Activated gamma-delta T cell treated with Interleukin-2 at 50 U/mL for 16 hours (primary cell): ENCODE data around the gene OR8G1.
"Not testable (repeated sequence)": the region's sequence is repeated elsewhere in the genome, so short reads cannot be mapped to it uniquely, and the experiment has no call there.

Source experiments
- DNase-seq: peaks from one replicate; pipeline ENCODE4 v3.0.0-alpha.2; 2020

OR8G1 gene

GRCh38 chr11:124240621-124241397 lies at the start of gene OR8G1:
TSS of gene OR8G1 (plus strand) at chr11:124241095. CDS start at chr11:124249676, 8,581 bp downstream.
- DNase-seq: no peak

- no peak for DNase-seq
Observed at GRCh38 chr11:124193221-124194010, 47.5 kb upstream of the OR8G1 start.

GRCh38 chr11:124194293-124195188 lies 46.4 kb upstream of the OR8G1 start:
- no peak for DNase-seq

- peak; percentile 10 for DNase-seq
Observed at GRCh38 chr11:124195189-124195734, 45.6 kb upstream of the OR8G1 start.

- no peak for DNase-seq
Observed at GRCh38 chr11:124197999-124198398, 42.9 kb upstream of the OR8G1 start.

GRCh38 chr11:124198897-124199296 lies 42.0 kb upstream of the OR8G1 start:
- DNase-seq: no peak

GRCh38 chr11:124199702-124200101 lies 41.2 kb upstream of the OR8G1 start:
- DNase-seq: no peak

- no peak for DNase-seq
Observed at GRCh38 chr11:124200671-124201070, 40.2 kb upstream of the OR8G1 start.

GRCh38 chr11:124202951-124203350 lies 37.9 kb upstream of the OR8G1 start:
- no peak for DNase-seq

GRCh38 chr11:124204008-124204407 lies 36.9 kb upstream of the OR8G1 start:
- DNase-seq: no peak

GRCh38 chr11:124207102-124207792 lies 33.6 kb upstream of the OR8G1 start:
- DNase-seq: no peak

GRCh38 chr11:124209824-124210357 lies 31.0 kb upstream of the OR8G1 start:
- no peak for DNase-seq

GRCh38 chr11:124210421-124210820 lies 30.5 kb upstream of the OR8G1 start:
- no peak for DNase-seq

- DNase-seq: no peak
Observed at GRCh38 chr11:124211321-124211720, 29.6 kb upstream of the OR8G1 start.

GRCh38 chr11:124214027-124214426 lies 26.9 kb upstream of the OR8G1 start:
- DNase-seq: no peak

- DNase-seq: no peak
Observed at GRCh38 chr11:124219126-124219525, 21.8 kb upstream of the OR8G1 start.

GRCh38 chr11:124222407-124222806 lies 18.5 kb upstream of the OR8G1 start:
- DNase-seq: no peak

- not testable (repeated sequence) for DNase-seq
Observed at GRCh38 chr11:124224618-124225423, 16.1 kb upstream of the OR8G1 start.

GRCh38 chr11:124225471-124225870 lies 15.4 kb upstream of the OR8G1 start:
- no peak for DNase-seq

- DNase-seq: no peak
Observed at GRCh38 chr11:124233376-124233775, 7.5 kb upstream of the OR8G1 start.

- DNase-seq: no peak
Observed at GRCh38 chr11:124238512-124238911, 2.4 kb upstream of the OR8G1 start.
